ENCODE results near the gene BCAS3.

DNA sequence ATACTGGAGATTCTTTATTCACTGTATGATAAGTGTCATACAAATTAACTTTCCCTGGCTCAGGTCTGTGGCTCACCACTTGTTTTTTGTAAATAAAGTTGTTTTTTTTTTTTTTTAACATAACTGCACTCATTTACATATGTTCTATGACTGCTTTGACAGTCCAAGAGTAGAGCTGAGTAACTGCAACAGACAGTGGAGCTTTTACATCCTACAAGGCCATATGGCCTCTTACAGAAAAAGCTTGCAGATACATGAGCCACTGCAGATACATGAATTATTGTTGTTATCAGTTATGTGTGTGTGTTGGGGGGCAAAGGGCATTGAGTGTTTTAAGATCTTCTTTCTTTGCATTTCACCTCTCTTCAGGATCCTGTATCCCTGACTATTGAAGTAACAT, 311.7 kb downstream of the BCAS3 start:
- TF ChIP-seq POLR2A (IDR thresholded peaks at IDR 0.05) = no peak
- TF ChIP-seq, protein P1, sequence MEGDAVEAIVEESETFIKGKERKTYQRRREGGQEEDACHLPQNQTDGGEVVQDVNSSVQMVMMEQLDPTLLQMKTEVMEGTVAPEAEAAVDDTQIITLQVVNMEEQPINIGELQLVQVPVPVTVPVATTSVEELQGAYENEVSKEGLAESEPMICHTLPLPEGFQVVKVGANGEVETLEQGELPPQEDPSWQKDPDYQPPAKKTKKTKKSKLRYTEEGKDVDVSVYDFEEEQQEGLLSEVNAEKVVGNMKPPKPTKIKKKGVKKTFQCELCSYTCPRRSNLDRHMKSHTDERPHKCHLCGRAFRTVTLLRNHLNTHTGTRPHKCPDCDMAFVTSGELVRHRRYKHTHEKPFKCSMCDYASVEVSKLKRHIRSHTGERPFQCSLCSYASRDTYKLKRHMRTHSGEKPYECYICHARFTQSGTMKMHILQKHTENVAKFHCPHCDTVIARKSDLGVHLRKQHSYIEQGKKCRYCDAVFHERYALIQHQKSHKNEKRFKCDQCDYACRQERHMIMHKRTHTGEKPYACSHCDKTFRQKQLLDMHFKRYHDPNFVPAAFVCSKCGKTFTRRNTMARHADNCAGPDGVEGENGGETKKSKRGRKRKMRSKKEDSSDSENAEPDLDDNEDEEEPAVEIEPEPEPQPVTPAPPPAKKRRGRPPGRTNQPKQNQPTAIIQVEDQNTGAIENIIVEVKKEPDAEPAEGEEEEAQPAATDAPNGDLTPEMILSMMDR (IDR thresholded peaks at IDR 0.05 in 4 of 5, conservative IDR thresholded peaks at IDR 0.05 in 1 of 5) = no peak
